ENCODE results near the gene EWSR1.
"Not testable (repeated sequence)": the region's sequence is repeated elsewhere in the genome, so short reads cannot be mapped to it uniquely, and the experiment has no call there.

Gene EWSR1

GRCh38 chr22:29338398-29338797 lies 70.3 kb downstream of the EWSR1 start:
- DNase-seq (ENCODE audit: low read depth in 2 of 2): no peak

GRCh38 chr22:29339381-29340235 lies 71.5 kb downstream of the EWSR1 start:
- no peak for DNase-seq (ENCODE audit: low read depth in 2 of 2)

- no peak for DNase-seq (ENCODE audit: low read depth in 2 of 2)
These were observed 72.5 kb downstream of the EWSR1 start for GRCh38 chr22:29340566-29340965.

GRCh38 chr22:29341056-29341848 lies 73.2 kb downstream of the EWSR1 start:
- no peak for DNase-seq (ENCODE audit: low read depth in 2 of 2)

- DNase-seq (ENCODE audit: low read depth in 2 of 2): no peak
These were observed 73.7 kb downstream of the EWSR1 start for GRCh38 chr22:29341849-29342127.

GRCh38 chr22:29342177-29342576 lies 74.1 kb downstream of the EWSR1 start:
- DNase-seq (ENCODE audit: low read depth in 2 of 2): no peak

- no peak for DNase-seq (ENCODE audit: low read depth in 2 of 2)
These were observed 74.7 kb downstream of the EWSR1 start for GRCh38 chr22:29342577-29343312.

GRCh38 chr22:29343313-29343805 lies 75.3 kb downstream of the EWSR1 start:
- no peak for DNase-seq (ENCODE audit: low read depth in 2 of 2)

- no peak for DNase-seq (ENCODE audit: low read depth in 2 of 2)
These were observed 76.1 kb downstream of the EWSR1 start for GRCh38 chr22:29344137-29344536.

GRCh38 chr22:29344889-29345288 lies 76.8 kb downstream of the EWSR1 start:
- DNase-seq (ENCODE audit: low read depth in 2 of 2): not testable (repeated sequence)

- no peak for DNase-seq (ENCODE audit: low read depth in 2 of 2)
These were observed 77.9 kb downstream of the EWSR1 start for GRCh38 chr22:29345932-29346331.

- DNase-seq (ENCODE audit: low read depth in 2 of 2): no peak
These were observed 78.6 kb downstream of the EWSR1 start for GRCh38 chr22:29346659-29347058.

- DNase-seq (ENCODE audit: low read depth in 2 of 2): no peak
These were observed 80.0 kb downstream of the EWSR1 start for GRCh38 chr22:29348041-29348440.

GRCh38 chr22:29348956-29349355 lies 80.9 kb downstream of the EWSR1 start:
- no peak for DNase-seq (ENCODE audit: low read depth in 2 of 2)
